Urinary bladder (tissue), 4 donors: ENCODE results near the gene KIAA0513. TPM values are rescaled to one million over a fixed set of nuclear protein-coding genes. Genes with fewer than 3 reads are reported as not detected.

Experiments
- DNase-seq: peaks from one replicate; pipeline ENCODE4 v3.0.0-alpha.2; 2015; ENCODE audit errors: extremely low spot score
- H3K27ac ChIP-seq: one replicate; pipeline ENCODE4 v1.5.1; 2013; ENCODE audit warnings: low read depth, mild to moderate bottlenecking, moderate library complexity
- H3K36me3 ChIP-seq: one replicate; pipeline ENCODE4 v1.6.1; 2013; ENCODE audit warnings: mild to moderate bottlenecking, moderate library complexity; ENCODE audit not compliant: insufficient read depth
- H3K4me1 ChIP-seq: one replicate; pipeline ENCODE4 v1.6.1; 2013; ENCODE audit warnings: mild to moderate bottlenecking, moderate library complexity; ENCODE audit not compliant: insufficient read depth
- H3K4me3 ChIP-seq: one replicate; pipeline ENCODE4 v1.5.1; 2013; ENCODE audit warnings: low read depth, low read length
- WGBS: extraction: QIAGEN DNeasy Blood & Tissue Kit; methylation state at CpG from one replicate; pipeline ENCODE4 v1.1.7; 2013; 5-methylcytosine and 5-hydroxymethylcytosine counted together
- polyA plus RNA-seq: library from polyadenylated mRNA; stranded (reverse); fragments of 200-250 nt; gene quantifications from one replicate; pipeline ENCODE4 v1.2.3, GENCODE V29; 2013
- total RNA-seq: library from RNA; depleted of rRNA; stranded (reverse); fragments of >200 nt; gene quantifications from one replicate; pipeline ENCODE4 v1.2.3, GENCODE V29; 2014
- donor health status: healthy with polysubstance abuse.
- donor health status: healthy.

KIAA0513 gene
- total and polyA plus RNA-seq, 2 donors: 9.8 to 19.9 TPM

DNA sequence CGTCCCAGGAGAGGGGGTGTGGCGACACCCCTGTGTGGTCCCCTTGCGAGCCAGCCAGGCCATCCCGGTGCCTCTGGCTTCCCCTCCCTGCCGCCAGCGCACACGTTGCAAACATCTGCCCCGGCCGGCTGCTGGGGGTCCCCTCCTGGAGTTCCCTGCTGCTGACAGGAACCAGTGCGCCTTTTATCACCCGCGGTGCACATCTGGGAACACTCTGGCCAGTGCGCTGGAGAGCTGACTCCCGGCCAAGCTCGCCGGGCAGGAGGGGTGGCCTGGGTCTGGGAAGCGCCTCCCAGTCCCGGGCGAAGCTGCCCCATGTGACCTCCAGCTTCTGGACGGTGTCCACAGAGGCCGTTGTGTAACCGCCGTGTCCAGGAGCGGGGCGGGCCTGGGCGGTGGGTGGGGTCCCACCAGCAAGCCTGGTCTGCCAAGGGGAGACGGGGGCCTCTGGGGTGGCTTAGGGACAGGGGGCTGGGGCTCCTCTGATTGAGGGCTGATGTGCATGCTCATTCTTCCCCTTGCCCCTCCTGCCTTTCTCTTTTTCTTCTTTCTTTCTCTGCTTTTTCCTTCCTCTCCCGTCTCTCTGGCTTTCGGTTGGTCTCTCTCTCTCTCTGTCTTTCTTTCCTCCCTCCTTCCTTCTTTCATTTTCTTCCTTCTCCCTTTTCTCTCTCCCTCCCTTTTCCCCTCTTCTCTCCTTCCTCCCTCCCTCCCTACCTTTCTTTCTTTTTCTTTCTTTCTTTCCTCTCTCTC lies 109.9 kb downstream of the KIAA0513 start:
- Histone ChIP-seq H3K27ac (peak overlapping the region; percentile 46), H3K36me3 (no peaks in the 10 kb centered on the region), H3K4me3 (peak overlapping the region; percentile 16), H3K4me1 (no peaks in the 10 kb centered on the region)
- WGBS: 2% methylated on average over 29 of the region's 29 CpGs
- peak; percentile 67 for DNase-seq

DNA sequence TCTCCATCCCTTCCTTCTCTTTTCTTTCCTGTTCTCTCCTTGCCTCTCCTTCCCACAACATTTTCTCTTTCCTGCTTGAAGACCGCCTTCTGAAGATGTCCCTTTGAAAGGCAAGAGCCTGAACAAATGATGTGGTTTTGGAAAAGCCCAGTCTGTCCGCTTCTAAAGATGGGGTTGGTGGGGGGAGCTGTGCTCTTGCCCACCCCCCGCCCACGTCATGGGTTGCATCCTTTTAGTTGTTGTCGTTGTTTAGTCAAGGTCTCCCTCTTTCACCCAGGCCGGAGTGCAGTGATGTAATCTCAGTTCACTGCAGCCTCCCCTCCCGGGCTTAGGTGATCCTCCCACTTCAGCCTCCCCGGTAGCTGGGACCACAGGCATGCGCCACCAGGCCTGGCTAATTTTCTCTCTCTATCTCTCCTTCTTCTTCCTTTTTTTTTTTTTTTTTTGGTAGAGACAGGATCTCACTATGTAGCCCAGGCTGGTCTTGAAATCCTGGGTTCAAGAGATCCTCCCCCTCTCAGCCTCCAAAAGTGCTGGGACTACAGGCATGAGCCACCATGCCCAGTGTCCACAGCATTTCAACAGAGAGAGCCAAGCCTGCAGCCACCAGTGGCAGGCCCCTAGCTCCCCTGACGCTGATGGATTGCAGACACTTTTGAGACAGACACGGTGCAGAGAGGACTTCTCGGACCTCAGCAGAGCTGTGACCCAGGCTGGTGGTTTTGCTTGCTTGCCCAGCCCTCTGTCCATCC lies 110.7 kb downstream of the KIAA0513 start:
- DNase-seq: no peak

DNA sequence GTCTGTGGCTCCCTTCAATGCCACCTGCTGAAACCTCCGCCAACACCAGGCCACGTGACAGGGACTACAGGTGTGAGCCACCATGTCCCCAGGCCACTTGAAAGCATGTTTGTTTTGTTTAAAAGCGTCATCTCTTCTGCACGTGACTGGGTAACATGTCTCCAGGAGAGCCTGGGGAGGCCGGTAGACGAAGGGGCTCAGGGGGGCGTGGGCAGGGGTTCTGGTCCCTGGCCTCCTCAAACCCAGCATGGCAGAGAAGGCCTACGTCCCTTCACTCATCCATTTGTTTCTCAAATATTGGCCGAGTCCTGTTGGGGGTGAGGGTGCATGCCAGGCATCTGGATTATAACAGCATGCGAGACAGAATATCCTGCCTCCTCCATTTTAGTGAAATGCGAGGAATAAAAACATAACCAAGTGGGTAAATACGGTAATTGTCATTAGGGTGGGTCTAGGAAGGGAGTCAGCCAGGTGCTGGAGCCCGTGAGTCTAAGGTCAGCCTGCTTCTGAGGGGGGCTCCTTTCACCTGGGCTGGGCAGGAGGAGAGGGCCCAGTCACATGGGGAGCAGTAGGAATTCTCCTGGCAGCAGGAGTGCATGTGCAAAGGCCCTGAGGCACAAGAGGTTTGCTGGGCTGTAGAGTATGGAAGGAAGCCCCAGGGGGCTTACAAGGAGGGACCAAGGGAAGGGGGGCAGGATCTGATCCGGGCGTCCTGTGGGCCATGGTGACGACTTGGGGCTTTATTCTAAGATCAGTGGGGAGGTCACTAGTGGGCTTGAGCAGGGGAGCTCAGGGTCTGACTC lies 111.4 kb downstream of the KIAA0513 start:
- WGBS: 87% methylated on average over 16 of the region's 16 CpGs

More for the DNA sequence above, 110.7 kb downstream of the KIAA0513 start:
- no peaks in the 10 kb centered on the region for H3K4me1 ChIP-seq
- H3K4me3 ChIP-seq: no peak overlapping the region
- no peaks in the 10 kb centered on the region for H3K36me3 ChIP-seq
- no peak overlapping the region for H3K27ac ChIP-seq
- WGBS: 74% methylated on average over 12 of the region's 12 CpGs

DNA sequence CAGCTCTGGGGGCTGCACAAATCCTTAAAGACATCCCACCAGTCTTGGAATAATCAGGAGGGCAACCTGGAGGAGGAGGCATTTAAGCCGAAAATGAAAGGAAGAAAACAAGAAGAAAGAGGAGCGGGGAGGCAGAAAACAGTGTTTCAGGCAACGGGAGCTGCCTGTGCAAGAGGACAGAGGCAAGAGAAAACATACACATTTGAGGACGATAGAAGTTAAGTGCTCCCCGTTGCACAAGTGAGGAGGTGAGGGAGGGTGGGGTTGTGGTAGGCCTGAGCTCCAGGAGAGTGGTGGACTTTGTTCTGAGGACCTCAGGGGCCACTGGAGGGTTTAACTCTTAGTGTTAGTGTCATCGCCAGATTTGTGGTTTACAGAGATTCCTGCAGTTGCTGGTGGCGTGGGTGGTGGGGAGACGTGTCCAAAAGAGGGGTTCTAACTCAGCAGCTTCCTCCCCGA lies 112.3 kb downstream of the KIAA0513 start:
- Histone ChIP-seq H3K27ac (no peak overlapping the region), H3K4me3 (no peak overlapping the region), H3K4me1 (no peaks in the 10 kb centered on the region), H3K36me3 (no peaks in the 10 kb centered on the region)
- no peak for DNase-seq
- WGBS: 90% methylated on average over 9 of the region's 9 CpGs

More for the DNA sequence above, 111.4 kb downstream of the KIAA0513 start:
- no peak for DNase-seq
- no peak overlapping the region for H3K27ac ChIP-seq
- H3K36me3 ChIP-seq: no peaks in the 10 kb centered on the region
- no peaks in the 10 kb centered on the region for H3K4me1 ChIP-seq
- no peak overlapping the region for H3K4me3 ChIP-seq

DNA sequence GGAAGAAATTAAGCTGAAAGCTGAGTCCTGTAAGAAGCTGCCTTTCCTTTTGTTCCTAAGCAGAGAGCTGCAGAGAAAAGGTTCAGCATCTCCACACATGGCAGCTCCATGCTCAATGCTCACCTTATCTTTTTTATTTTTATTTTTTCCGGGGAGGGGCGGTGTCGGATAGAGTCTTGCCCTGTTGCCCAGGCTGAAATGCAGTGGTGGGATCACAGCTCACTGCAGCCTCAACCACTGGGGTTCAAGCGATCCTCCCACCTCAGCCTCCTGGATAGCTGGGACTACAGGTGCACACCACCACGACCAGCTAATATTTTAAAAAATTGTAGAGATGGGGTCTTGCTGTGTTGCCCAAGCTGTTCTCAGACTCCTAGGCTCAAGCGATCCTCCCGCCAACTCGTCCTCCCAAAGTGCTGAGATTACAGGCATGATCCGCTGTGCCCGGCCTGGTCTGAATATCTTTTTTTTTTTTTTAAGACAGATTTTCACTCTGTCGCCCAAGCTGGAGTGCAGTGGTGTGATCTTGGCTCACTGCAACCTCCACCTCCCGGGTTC lies 112.9 kb downstream of the KIAA0513 start:
- Histone ChIP-seq H3K4me1 (no peaks in the 10 kb centered on the region), H3K36me3 (no peaks in the 10 kb centered on the region), H3K27ac (no peak overlapping the region), H3K4me3 (no peak overlapping the region)
- DNase-seq: no peak
- 93% methylated on average over 12 of the region's 12 CpGs for whole genome bisulfite sequencing

DNA sequence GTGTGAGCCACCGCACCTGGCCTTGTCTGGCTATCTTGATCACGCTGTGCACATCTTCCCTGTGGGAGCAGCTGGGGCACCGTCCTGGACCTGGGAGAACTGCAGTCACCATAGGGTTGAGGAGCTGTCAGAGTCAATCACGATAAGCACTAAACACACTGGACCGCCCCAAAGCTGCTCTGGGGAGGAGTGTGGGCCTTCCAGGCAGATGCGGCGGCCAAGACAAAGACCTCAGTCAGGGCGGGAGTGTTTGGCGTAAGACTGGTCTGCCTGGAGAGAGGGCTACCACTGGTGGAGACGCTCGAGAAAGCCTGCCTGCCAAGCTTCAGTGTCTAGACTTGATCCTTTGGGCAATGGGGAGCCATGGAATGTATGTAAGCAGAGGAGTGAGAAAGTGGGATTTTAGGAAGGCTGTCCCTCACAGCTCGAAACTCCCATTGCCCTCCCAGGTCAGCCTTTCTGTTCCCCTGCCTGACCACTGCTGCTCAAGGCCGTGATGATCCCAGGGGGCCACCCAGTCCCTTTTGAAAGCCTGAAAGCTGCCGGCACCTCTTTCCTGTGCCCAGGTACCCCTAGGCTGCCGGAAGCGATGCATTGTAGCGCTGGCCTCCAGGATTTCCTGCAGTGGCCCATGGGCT lies 114.0 kb downstream of the KIAA0513 start:
- no peak overlapping the region for H3K27ac ChIP-seq
- no peaks in the 10 kb centered on the region for H3K4me1 ChIP-seq
- 88% methylated on average over 17 of the region's 17 CpGs for WGBS
- no peaks in the 10 kb centered on the region for H3K36me3 ChIP-seq
- no peak overlapping the region for H3K4me3 ChIP-seq
- DNase-seq: no peak

DNA sequence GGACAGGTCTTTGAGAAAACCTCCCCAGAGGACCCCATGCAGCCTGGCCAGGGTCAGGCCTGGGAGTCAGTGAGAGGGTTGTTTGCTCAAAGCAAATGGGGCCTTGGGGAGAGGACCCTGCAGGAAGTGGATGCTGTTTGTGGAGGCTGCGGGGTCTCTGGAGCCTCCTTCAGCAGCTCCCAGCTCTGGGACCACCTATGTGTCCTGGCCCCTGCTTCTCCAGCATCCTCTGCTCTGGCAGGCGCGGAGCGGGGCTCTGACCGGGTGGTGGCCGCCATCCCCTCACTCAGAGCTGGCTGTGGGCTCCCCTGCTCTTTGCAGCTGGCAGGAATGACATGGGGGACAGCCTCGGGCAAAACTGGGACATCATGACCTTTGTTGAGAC lies 114.5 kb downstream of the KIAA0513 start:
- H3K36me3 ChIP-seq: no peaks in the 10 kb centered on the region
- 91% methylated on average over 7 of the region's 7 CpGs for WGBS
- H3K27ac ChIP-seq: no peak overlapping the region
- no peak for DNase-seq
- no peaks in the 10 kb centered on the region for H3K4me1 ChIP-seq
- no peak overlapping the region for H3K4me3 ChIP-seq

DNA sequence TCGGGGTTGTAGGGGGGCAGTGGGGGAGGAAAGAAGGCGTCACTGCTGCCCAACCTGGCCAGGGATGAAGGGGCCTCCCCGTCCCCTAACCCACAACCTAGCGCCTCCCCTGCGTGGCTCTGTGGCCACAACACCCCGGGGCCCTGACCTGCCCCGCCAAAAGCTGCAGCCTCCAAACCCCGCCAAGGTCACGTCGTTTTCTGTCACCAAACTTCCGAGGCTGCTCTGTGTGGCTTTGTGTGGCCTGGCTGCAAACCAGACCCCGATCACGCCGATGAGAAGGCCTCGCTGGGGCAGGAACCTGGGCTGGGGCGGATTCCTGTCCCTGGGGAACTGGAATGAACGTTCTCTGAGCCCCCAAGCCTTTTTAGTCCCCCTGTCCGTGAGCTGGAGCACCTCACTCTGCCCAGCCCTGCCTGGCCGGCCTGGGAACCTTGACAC lies 115.2 kb downstream of the KIAA0513 start:
- WGBS: 88% methylated on average over 19 of the region's 19 CpGs
- no peak overlapping the region for H3K27ac ChIP-seq
- no peaks in the 10 kb centered on the region for H3K36me3 ChIP-seq
- no peak overlapping the region for H3K4me3 ChIP-seq
- DNase-seq: no peak
- no peaks in the 10 kb centered on the region for H3K4me1 ChIP-seq

Other genes starting within 250 kb of the KIAA0513 start
- 69.1 TPM for gene CRISPLD2, start 207.8 kb upstream of the KIAA0513 start, total RNA-seq
- gene CRISPLD2, start 207.8 kb upstream of the KIAA0513 start, polyA plus RNA-seq: 228 TPM
- 31.1 TPM for gene ZDHHC7, start 16.3 kb upstream of the KIAA0513 start, total RNA-seq
- gene ZDHHC7, start 16.3 kb upstream of the KIAA0513 start, polyA plus RNA-seq: 49.7 TPM
- gene CIBAR2, start 84.7 kb downstream of the KIAA0513 start, total RNA-seq: not detected
- gene CIBAR2, start 84.7 kb downstream of the KIAA0513 start, polyA plus RNA-seq: not detected